Measurements from ENCODE around the gene EDN2. TPM values are rescaled to one million over a fixed set of nuclear protein-coding genes. Genes with fewer than 3 reads are reported as not detected.
A peak's percentile ranks its signal among the peaks of the same experiment; 100 is the strongest.

Gene EDN2
- total RNA-seq, 1 donor from 2014 or later: not detected

- H3K27me3 Mint-ChIP-seq (ENCODE audit: unreplicated experiment): peaks cover 16% of the 10 kb centered on the region
- H3K36me3 Mint-ChIP-seq (ENCODE audit: unreplicated experiment): no peaks in the 10 kb centered on the region
- DNase-seq: no peak
- peak overlapping the region; percentile 70 for H3K27ac Mint-ChIP-seq (ENCODE audit: unreplicated experiment)
- peaks cover 9% of the 10 kb centered on the region for H3K9me3 Mint-ChIP-seq (ENCODE audit: unreplicated experiment)
- H3K4me3 Mint-ChIP-seq (ENCODE audit: unreplicated experiment): no peak overlapping the region
- H3K4me1 Mint-ChIP-seq (ENCODE audit: low read depth, unreplicated experiment): peaks cover 13% of the 10 kb centered on the region
- TF ChIP-seq CTCF (IDR thresholded peaks at IDR 0.05; ENCODE audit: partially characterized antibody, unreplicated experiment): no peak
These were observed 54.4 kb downstream of the EDN2 start for GRCh38 chr1:41430069-41430468.

DNA sequence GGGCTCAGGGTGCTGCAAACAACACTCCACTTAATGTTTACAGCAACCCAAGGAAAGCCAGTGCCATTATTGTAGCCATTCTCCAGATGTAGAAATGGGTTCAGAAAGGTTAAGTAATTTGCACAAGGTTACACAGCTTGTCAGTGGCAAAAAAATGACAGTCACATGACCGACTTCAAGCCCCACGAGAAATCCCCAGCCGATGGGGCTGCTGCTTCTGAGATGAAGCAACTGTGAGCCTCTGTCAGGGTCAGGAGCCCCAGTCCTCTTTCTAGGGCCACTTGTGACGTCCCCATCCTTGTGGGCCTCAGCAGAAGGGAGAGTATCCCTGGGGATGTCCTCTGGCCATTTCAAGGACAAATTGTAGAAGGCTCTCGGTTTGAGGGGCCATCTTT, 54.8 kb downstream of the EDN2 start:
- Mint-ChIP-seq H3K9me3 (ENCODE audit: unreplicated experiment) (peaks cover 9% of the 10 kb centered on the region), H3K27ac (ENCODE audit: unreplicated experiment) (no peak overlapping the region), H3K27me3 (ENCODE audit: unreplicated experiment) (peaks cover 14% of the 10 kb centered on the region), H3K4me1 (ENCODE audit: low read depth, unreplicated experiment) (peaks cover 13% of the 10 kb centered on the region), H3K36me3 (ENCODE audit: unreplicated experiment) (no peaks in the 10 kb centered on the region), H3K4me3 (ENCODE audit: unreplicated experiment) (no peak overlapping the region)
- no peak for DNase-seq
- no peak for TF ChIP-seq CTCF (IDR thresholded peaks at IDR 0.05; ENCODE audit: partially characterized antibody, unreplicated experiment)

Other genes with a start within 250 kb of the EDN2 start
- gene SCMH1, start 242.4 kb downstream of the EDN2 start, total RNA-seq (ENCODE audit: unreplicated experiment): 17.8 TPM
- gene FOXO6, start 123.2 kb downstream of the EDN2 start, total RNA-seq (ENCODE audit: unreplicated experiment): 11.7 TPM